Adipocyte (in vitro differentiated cells): ENCODE data around the gene DENND1A.
A peak's percentile ranks its signal among the peaks of the same experiment; 100 is the strongest.
"Not testable (repeated sequence)": the region's sequence is repeated elsewhere in the genome, so short reads cannot be mapped to it uniquely, and the experiment has no call there.

ENCODE experiments used
- DNase-seq: peaks from one replicate; pipeline ENCODE4 v3.0.0-alpha.2; 2015; ENCODE audit warnings: low read depth
- H3K27me3 ChIP-seq: replicated peaks from 2 replicates; pipeline ENCODE4 v1.7.0; 2013; ENCODE audit warnings: mild to moderate bottlenecking, low read length, moderate library complexity; ENCODE audit not compliant: control insufficient read depth, insufficient read depth
- H3K36me3 ChIP-seq: 2 replicates; pipeline ENCODE4 v1.7.0; 2013; ENCODE audit warnings: low read length, mild to moderate bottlenecking, moderate library complexity; ENCODE audit not compliant: control insufficient read depth, insufficient read depth, severe bottlenecking
- H3K4me1 ChIP-seq: 2 replicates; pipeline ENCODE4 v1.7.0; 2013; ENCODE audit warnings: mild to moderate bottlenecking, low read length, moderate library complexity; ENCODE audit not compliant: control insufficient read depth, insufficient read depth
- H3K4me3 ChIP-seq: 2 replicates; pipeline ENCODE4 v1.7.0; 2013; ENCODE audit warnings: mild to moderate bottlenecking, low read length, moderate library complexity
- H3K9ac ChIP-seq: 2 replicates; pipeline ENCODE4 v1.7.0; 2013; ENCODE audit warnings: mild to moderate bottlenecking, low read length, moderate library complexity
- H3K9me3 ChIP-seq: 2 replicates; pipeline ENCODE4 v1.7.0; 2013; ENCODE audit warnings: mild to moderate bottlenecking, low read length, moderate library complexity; ENCODE audit not compliant: control insufficient read depth

The DENND1A gene

GRCh38 chr9:123333058-123333669 is 596.8 kb downstream of the DENND1A start:
- H3K36me3 ChIP-seq, H3K9me3 ChIP-seq, H3K9ac ChIP-seq, H3K4me3 ChIP-seq: not testable (repeated sequence)
- peaks cover 15% of the 10 kb centered on the region for H3K4me1 ChIP-seq
- H3K27me3 ChIP-seq: peaks cover 14% of the 10 kb centered on the region
- DNase-seq: peak; percentile 86

- Histone ChIP-seq H3K4me3 (no peak overlapping the region), H3K9me3 (no peaks in the 10 kb centered on the region), H3K36me3 (no peaks in the 10 kb centered on the region), H3K9ac (no peak overlapping the region), H3K27me3 (peaks cover 17% of the 10 kb centered on the region), H3K4me1 (peaks cover 15% of the 10 kb centered on the region)
- no peak for DNase-seq
Observed at GRCh38 chr9:123331346-123332060, 598.4 kb downstream of the DENND1A start.
